GM12865 (cell line): ENCODE results near the gene ACADS.

Experiments used
- DNase-seq: peaks from one replicate; pipeline ENCODE4 v3.0.0; 2010; ENCODE audit warnings: low read depth
- H3K4me3 ChIP-seq: 2 replicates; pipeline ENCODE4 v1.5.1; 2011; ENCODE audit warnings: mild to moderate bottlenecking, low read depth, low read length, control low read depth
- CTCF ChIP-seq: IDR thresholded peaks from 2 replicates; pipeline ENCODE4 v1.5.1; 2011; ENCODE audit warnings: low read length, control low read depth, low read depth, inconsistent platforms; ENCODE audit not compliant: insufficient read depth; ENCODE audit errors: missing control alignments

Gene ACADS

GRCh38 chr12:120736404-120737331, 11.0 kb downstream of the ACADS start:
- no peak overlapping the region for H3K4me3 ChIP-seq
- TF ChIP-seq CTCF, result no peak
- no peak for DNase-seq

- peak; percentile 40 for DNase-seq
- peak; percentile 25 for TF ChIP-seq CTCF
- H3K4me3 ChIP-seq, result no peak overlapping the region
Measured at GRCh38 chr12:120737557-120738251, 12.1 kb downstream of the ACADS start.

GRCh38 chr12:120738252-120739030, 12.8 kb downstream of the ACADS start:
- H3K4me3 ChIP-seq, result no peak overlapping the region
- no peak for TF ChIP-seq CTCF
- no peak for DNase-seq

DNA sequence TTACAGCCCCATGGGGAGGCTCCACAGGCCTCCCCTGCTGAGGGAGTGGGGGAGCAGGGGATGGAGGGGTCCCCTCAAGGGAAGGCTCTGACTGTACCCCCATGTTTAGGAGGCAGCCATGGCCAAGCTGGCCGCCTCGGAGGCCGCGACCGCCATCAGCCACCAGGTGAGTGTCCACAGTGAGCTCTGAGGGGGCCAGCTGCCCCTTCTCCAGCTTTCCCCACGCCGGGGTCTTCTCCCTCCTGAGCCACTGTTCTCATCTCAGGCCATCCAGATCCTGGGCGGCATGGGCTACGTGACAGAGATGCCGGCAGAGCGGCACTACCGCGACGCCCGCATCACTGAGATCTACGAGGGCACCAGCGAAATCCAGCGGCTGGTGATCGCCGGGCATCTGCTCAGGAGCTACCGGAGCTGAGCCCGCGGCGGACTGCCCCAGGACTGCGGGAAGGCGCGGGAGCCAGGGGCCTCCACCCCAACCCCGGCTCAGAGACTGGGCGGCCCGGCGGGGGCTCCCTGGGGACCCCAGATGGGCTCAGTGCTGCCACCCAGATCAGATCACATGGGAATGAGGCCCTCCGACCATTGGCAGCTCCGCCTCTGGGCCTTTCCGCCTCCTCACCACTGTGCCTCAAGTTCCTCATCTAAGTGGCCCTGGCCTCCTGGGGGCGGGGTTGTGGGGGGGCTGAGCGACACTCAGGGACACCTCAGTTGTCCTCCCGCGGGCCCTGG, 13.6 kb downstream of the ACADS start:
- DNase-seq, result no peak
- no peak for TF ChIP-seq CTCF
- no peak overlapping the region for H3K4me3 ChIP-seq

DNA sequence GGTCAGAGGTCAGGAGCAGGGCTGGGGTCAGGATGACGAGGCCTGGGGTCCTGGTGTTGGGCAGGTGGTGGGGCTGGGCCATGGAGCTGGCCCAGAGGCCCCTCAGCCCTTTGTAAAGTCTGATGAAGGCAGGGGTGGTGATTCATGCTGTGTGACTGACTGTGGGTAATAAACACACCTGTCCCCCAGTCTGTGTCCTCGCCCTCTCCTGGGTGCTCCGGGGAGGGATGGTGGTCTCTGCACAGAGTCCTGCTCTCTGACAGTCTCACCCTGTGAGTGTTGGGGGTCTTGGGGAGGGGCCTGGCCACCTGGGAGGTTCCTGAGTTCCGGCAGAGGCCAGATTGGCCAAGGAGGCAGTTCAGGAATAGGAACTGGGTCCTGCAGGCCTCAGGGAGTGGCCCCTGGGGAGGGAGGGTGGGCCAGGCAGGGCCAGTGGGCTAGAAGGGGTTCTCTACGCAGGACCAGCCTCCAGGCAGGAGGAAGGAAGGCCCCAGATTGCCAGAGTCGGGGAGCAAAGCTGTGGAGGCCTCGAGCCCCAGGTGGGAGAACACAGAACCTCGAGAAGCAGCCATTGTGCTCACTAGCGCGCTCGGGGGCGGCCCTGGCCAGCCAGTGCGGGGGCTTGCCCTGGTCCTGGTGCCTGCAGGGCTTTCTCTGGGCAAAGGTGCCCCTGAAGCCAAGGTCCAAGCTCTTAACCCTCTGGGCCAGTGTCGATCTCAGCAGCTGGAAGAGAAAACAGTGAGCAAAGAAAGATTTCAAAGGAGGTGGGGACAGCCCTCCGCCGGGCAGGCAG, 14.4 kb downstream of the ACADS start:
- no peak for TF ChIP-seq CTCF
- DNase-seq, result no peak
- no peak overlapping the region for H3K4me3 ChIP-seq
